Measurements from ENCODE around the gene UNC45B. TPM values are rescaled to one million over a fixed set of nuclear protein-coding genes. Genes with fewer than 3 reads are reported as not detected.
"Not testable (repeated sequence)": the region's sequence is repeated elsewhere in the genome, so short reads cannot be mapped to it uniquely, and the experiment has no call there.

The UNC45B gene
- total RNA-seq, 1 donor from 2014 or later: 1.9 TPM

GRCh38 chr17:35192708-35193107 lies 45.1 kb downstream of the UNC45B start:
- no peak overlapping the region for H3K4me3 Mint-ChIP-seq (ENCODE audit: unreplicated experiment)
- H3K4me1 Mint-ChIP-seq (ENCODE audit: unreplicated experiment): no peaks in the 10 kb centered on the region
- TF ChIP-seq CTCF (IDR thresholded peaks at IDR 0.05; ENCODE audit: unreplicated experiment): no peak
- peaks cover 2% of the 10 kb centered on the region for H3K27me3 Mint-ChIP-seq (ENCODE audit: unreplicated experiment)
- H3K9me3 Mint-ChIP-seq (ENCODE audit: unreplicated experiment): peaks cover 13% of the 10 kb centered on the region
- no peak overlapping the region for H3K27ac Mint-ChIP-seq (ENCODE audit: unreplicated experiment)
- DNase-seq (ENCODE audit: low spot score): no peak
- peaks cover 6% of the 10 kb centered on the region for H3K36me3 Mint-ChIP-seq (ENCODE audit: low read depth, unreplicated experiment)

- H3K9me3 Mint-ChIP-seq (ENCODE audit: unreplicated experiment): peaks cover 13% of the 10 kb centered on the region
- DNase-seq (ENCODE audit: low spot score); H3K27ac Mint-ChIP-seq (ENCODE audit: unreplicated experiment); H3K4me3 Mint-ChIP-seq (ENCODE audit: unreplicated experiment); H3K36me3 Mint-ChIP-seq (ENCODE audit: low read depth, unreplicated experiment); H3K27me3 Mint-ChIP-seq (ENCODE audit: unreplicated experiment); H3K4me1 Mint-ChIP-seq (ENCODE audit: unreplicated experiment): not testable (repeated sequence)
These were observed 46.4 kb downstream of the UNC45B start, which contains the start of gene SLC35G3 for GRCh38 chr17:35194001-35194400. Gene SLC35G3, minus strand, starts transcription at chr17:35194393. Its CDS starts 86 bp downstream, at chr17:35194307.

- not testable (repeated sequence) for DNase-seq (ENCODE audit: low spot score); H3K27ac Mint-ChIP-seq (ENCODE audit: unreplicated experiment); H3K4me1 Mint-ChIP-seq (ENCODE audit: unreplicated experiment); H3K4me3 Mint-ChIP-seq (ENCODE audit: unreplicated experiment); H3K36me3 Mint-ChIP-seq (ENCODE audit: low read depth, unreplicated experiment); H3K27me3 Mint-ChIP-seq (ENCODE audit: unreplicated experiment)
- H3K9me3 Mint-ChIP-seq (ENCODE audit: unreplicated experiment): peaks cover 16% of the 10 kb centered on the region
These were observed 47.4 kb downstream of the UNC45B start for GRCh38 chr17:35195062-35195461.

- not testable (repeated sequence) for H3K4me1 Mint-ChIP-seq (ENCODE audit: unreplicated experiment); H3K27ac Mint-ChIP-seq (ENCODE audit: unreplicated experiment); DNase-seq (ENCODE audit: low spot score); H3K4me3 Mint-ChIP-seq (ENCODE audit: unreplicated experiment); H3K27me3 Mint-ChIP-seq (ENCODE audit: unreplicated experiment); H3K9me3 Mint-ChIP-seq (ENCODE audit: unreplicated experiment); H3K36me3 Mint-ChIP-seq (ENCODE audit: low read depth, unreplicated experiment)
These were observed 55.0 kb downstream of the UNC45B start for GRCh38 chr17:35202582-35202981.

- Mint-ChIP-seq H3K27ac (ENCODE audit: unreplicated experiment) (no peak overlapping the region), H3K36me3 (ENCODE audit: low read depth, unreplicated experiment) (no peaks in the 10 kb centered on the region)
These were observed 63.1 kb downstream of the UNC45B start for GRCh38 chr17:35210741-35211140.

GRCh38 chr17:35212668-35213067 lies 65.1 kb downstream of the UNC45B start:
- Mint-ChIP-seq H3K27me3 (ENCODE audit: unreplicated experiment) (no peaks in the 10 kb centered on the region), H3K4me3 (ENCODE audit: unreplicated experiment) (no peak overlapping the region), H3K4me1 (ENCODE audit: unreplicated experiment) (peaks cover 27% of the 10 kb centered on the region), H3K9me3 (ENCODE audit: unreplicated experiment) (no peaks in the 10 kb centered on the region), H3K36me3 (ENCODE audit: low read depth, unreplicated experiment) (no peaks in the 10 kb centered on the region), H3K27ac (ENCODE audit: unreplicated experiment) (no peak overlapping the region)
- no peak for DNase-seq (ENCODE audit: low spot score)
- no peak for TF ChIP-seq CTCF (IDR thresholded peaks at IDR 0.05; ENCODE audit: unreplicated experiment)

More at GRCh38 chr17:35210741-35211140, 63.1 kb downstream of the UNC45B start:
- no peak for DNase-seq (ENCODE audit: low spot score)
- no peaks in the 10 kb centered on the region for H3K9me3 Mint-ChIP-seq (ENCODE audit: unreplicated experiment)
- H3K4me3 Mint-ChIP-seq (ENCODE audit: unreplicated experiment): no peak overlapping the region
- no peaks in the 10 kb centered on the region for H3K27me3 Mint-ChIP-seq (ENCODE audit: unreplicated experiment)
- H3K4me1 Mint-ChIP-seq (ENCODE audit: unreplicated experiment): peaks cover 21% of the 10 kb centered on the region
- no peak for TF ChIP-seq CTCF (IDR thresholded peaks at IDR 0.05; ENCODE audit: unreplicated experiment)
